GM20000 (cell line): Measurements from ENCODE around the gene OR51E2.

ENCODE experiments used
- DNase-seq: peaks from one replicate; pipeline ENCODE4 v3.0.0; 2012; ENCODE audit warnings: low spot score
- TF ChIP-seq, protein P1 (sequence below): IDR thresholded peaks from 2 replicates; pipeline ENCODE4 v1.5.1; 2012; ENCODE audit warnings: mild to moderate bottlenecking, control low read depth; ENCODE audit errors: extremely low read depth, missing control alignments

The OR51E2 gene

DNA sequence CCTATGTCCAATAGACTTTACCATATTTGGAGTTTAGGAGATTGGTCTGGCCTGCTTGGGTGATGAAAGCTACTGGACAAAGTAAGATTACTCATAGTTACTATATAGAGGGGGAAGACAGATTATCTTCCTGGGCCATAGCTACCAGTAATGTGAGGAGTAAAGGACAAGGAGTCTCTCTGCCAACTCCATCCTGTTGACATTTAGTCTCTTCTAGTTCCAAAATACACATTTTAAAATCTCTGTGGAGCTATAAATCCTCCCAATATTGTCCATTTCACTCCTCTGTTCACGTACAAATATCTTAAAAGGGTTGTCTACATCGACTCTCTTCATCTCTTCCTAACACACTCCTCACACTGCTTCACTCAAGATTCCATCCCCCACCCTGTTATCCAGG is 61.5 kb downstream of the OR51E2 start:
- TF ChIP-seq, protein P1, sequence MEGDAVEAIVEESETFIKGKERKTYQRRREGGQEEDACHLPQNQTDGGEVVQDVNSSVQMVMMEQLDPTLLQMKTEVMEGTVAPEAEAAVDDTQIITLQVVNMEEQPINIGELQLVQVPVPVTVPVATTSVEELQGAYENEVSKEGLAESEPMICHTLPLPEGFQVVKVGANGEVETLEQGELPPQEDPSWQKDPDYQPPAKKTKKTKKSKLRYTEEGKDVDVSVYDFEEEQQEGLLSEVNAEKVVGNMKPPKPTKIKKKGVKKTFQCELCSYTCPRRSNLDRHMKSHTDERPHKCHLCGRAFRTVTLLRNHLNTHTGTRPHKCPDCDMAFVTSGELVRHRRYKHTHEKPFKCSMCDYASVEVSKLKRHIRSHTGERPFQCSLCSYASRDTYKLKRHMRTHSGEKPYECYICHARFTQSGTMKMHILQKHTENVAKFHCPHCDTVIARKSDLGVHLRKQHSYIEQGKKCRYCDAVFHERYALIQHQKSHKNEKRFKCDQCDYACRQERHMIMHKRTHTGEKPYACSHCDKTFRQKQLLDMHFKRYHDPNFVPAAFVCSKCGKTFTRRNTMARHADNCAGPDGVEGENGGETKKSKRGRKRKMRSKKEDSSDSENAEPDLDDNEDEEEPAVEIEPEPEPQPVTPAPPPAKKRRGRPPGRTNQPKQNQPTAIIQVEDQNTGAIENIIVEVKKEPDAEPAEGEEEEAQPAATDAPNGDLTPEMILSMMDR = no peak
- no peak for DNase-seq
